HG02938 (cell line): ENCODE measurements around the gene JMJD7.

Experiments used
- ATAC-seq: cut with Tn5 transposase; IDR thresholded peaks from one replicate; pipeline ENCODE4 v1.9.1; 2021; ENCODE audit warnings: mild to moderate bottlenecking, moderate library complexity; ENCODE audit not compliant: unreplicated experiment

Gene JMJD7

GRCh38 chr15:41842229-41842628 is 14.3 kb downstream of the JMJD7 start:
- ATAC-seq: no peak

- ATAC-seq: no peak
These were observed 15.7 kb downstream of the JMJD7 start for GRCh38 chr15:41843571-41843970.

- ATAC-seq: no peak
These were observed 16.9 kb downstream of the JMJD7 start for GRCh38 chr15:41844814-41845213.

GRCh38 chr15:41847206-41847605 is 19.3 kb downstream of the JMJD7 start:
- no peak for ATAC-seq

GRCh38 chr15:41847981-41848380 is 20.1 kb downstream of the JMJD7 start:
- no peak for ATAC-seq

- no peak for ATAC-seq
These were observed 20.7 kb downstream of the JMJD7 start for GRCh38 chr15:41848631-41849030.

GRCh38 chr15:41849204-41849603 is 21.3 kb downstream of the JMJD7 start:
- no peak for ATAC-seq

- no peak for ATAC-seq
These were observed 22.0 kb downstream of the JMJD7 start for GRCh38 chr15:41849861-41850260.

GRCh38 chr15:41850482-41851166 is 22.7 kb downstream of the JMJD7 start:
- ATAC-seq: no peak

- ATAC-seq: no peak
These were observed 23.3 kb downstream of the JMJD7 start for GRCh38 chr15:41851167-41851523.

GRCh38 chr15:41851755-41852370 is 24.0 kb downstream of the JMJD7 start:
- ATAC-seq: no peak

- no peak for ATAC-seq
These were observed 25.1 kb downstream of the JMJD7 start for GRCh38 chr15:41852736-41853590.

GRCh38 chr15:41853831-41854230 is 25.9 kb downstream of the JMJD7 start:
- ATAC-seq: no peak

- ATAC-seq: no peak
These were observed 26.6 kb downstream of the JMJD7 start for GRCh38 chr15:41854443-41854842.

GRCh38 chr15:41855261-41855961 is 27.5 kb downstream of the JMJD7 start:
- ATAC-seq: no peak

GRCh38 chr15:41856262-41856661 is 28.4 kb downstream of the JMJD7 start:
- no peak for ATAC-seq

GRCh38 chr15:41856716-41857115 is 28.8 kb downstream of the JMJD7 start:
- no peak for ATAC-seq

- ATAC-seq: no peak
These were observed 29.4 kb downstream of the JMJD7 start for GRCh38 chr15:41857316-41857715.

- ATAC-seq: no peak
These were observed 30.9 kb downstream of the JMJD7 start for GRCh38 chr15:41858756-41859155.

- no peak for ATAC-seq
These were observed 32.3 kb downstream of the JMJD7 start for GRCh38 chr15:41860049-41860828.
